ENCODE data around the gene PIGC. TPM values are rescaled to one million over a fixed set of nuclear protein-coding genes. Genes with fewer than 3 reads are reported as not detected.

Gene PIGC
- total RNA-seq, 1 experiment from 2014 or later: 17.5 TPM

GRCh38 chr1:172478485-172478884, 34.6 kb upstream of the PIGC start:
- H2BK120ac ChIP-seq (ENCODE audit: low read depth, low read length, poor library complexity, severe bottlenecking): no peak overlapping the region
- H2BK5ac ChIP-seq (ENCODE audit: insufficient read length, low read length): no peak overlapping the region
- H4K8ac ChIP-seq (replicated peaks; ENCODE audit: insufficient read length, low read depth, low read length): no peak overlapping the region
- Mint-ChIP-seq H3K27ac (no peak overlapping the region), H3K4me1 (peaks cover 6 to 7% of the 10 kb centered on the region in 2 experiments; a peak in 3 of 4 replicates), H3K4me3 (no peak overlapping the region), H3K9me3 (no peaks in the 10 kb centered on the region), H3K36me3 (ENCODE audit: insufficient read depth in 1 of 3, low read depth in 3 of 3) (no peaks in the 10 kb centered on the region), H3K27me3 (ENCODE audit: low read depth) (no peaks in the 10 kb centered on the region)
- no peaks in the 10 kb centered on the region for H3K23me2 ChIP-seq (ENCODE audit: insufficient read length, low read depth, low read length, poor library complexity, severe bottlenecking)
- DNase-seq: no peak
- H3K18ac ChIP-seq (ENCODE audit: insufficient read length, low read depth, low read length): no peak overlapping the region
- H2AK5ac ChIP-seq (ENCODE audit: insufficient read length, low read length): no peak overlapping the region
- H3K23ac ChIP-seq (ENCODE audit: insufficient read length, low read depth, low read length): no peak overlapping the region
- no peak overlapping the region for H3K9ac ChIP-seq (ENCODE audit: extremely low read depth, insufficient read length, low read length)
- no peak overlapping the region for H4K5ac ChIP-seq (ENCODE audit: insufficient read length, low read depth, low read length)
- H3K56ac ChIP-seq (ENCODE audit: insufficient read length, low read depth, low read length): no peak overlapping the region
- no peaks in the 10 kb centered on the region for H3K79me2 ChIP-seq (ENCODE audit: insufficient read depth, low read length)
- no peak overlapping the region for H3T11ph ChIP-seq (ENCODE audit: low read length)
- no peak overlapping the region for H2BK20ac ChIP-seq (ENCODE audit: low read depth, low read length, poor library complexity, severe bottlenecking)
- H2AFZ ChIP-seq (ENCODE audit: low read length): no peak overlapping the region
- H3K79me1 ChIP-seq (ENCODE audit: insufficient read depth, low read depth, low read length, poor library complexity, severe bottlenecking): no peaks in the 10 kb centered on the region
- no peak overlapping the region for H4K91ac ChIP-seq (ENCODE audit: insufficient read length, low read depth, low read length)
- H3K9me3 ChIP-seq (ENCODE audit: control insufficient read depth, low read depth, low read length): no peaks in the 10 kb centered on the region
- H3K27ac ChIP-seq (ENCODE audit: insufficient read length, low read depth, low read length): no peak overlapping the region
- no peak overlapping the region for H3K4ac ChIP-seq (ENCODE audit: low read depth, low read length)
- H3K4me1 ChIP-seq (ENCODE audit: insufficient read depth, low read length): no peaks in the 10 kb centered on the region; the same call in 1 of the 2 replicates
- H2BK15ac ChIP-seq (ENCODE audit: low read depth, low read length): no peak overlapping the region
- H2BK12ac ChIP-seq (ENCODE audit: insufficient read length, low read depth, low read length): no peak overlapping the region
- no peaks in the 10 kb centered on the region for H3K27me3 ChIP-seq (ENCODE audit: insufficient read depth, low read length)
- no peak overlapping the region for H3K14ac ChIP-seq (ENCODE audit: insufficient read depth, low read length)
- no peaks in the 10 kb centered on the region for H4K20me1 ChIP-seq (ENCODE audit: control insufficient read depth, insufficient read depth, insufficient read length)
- H3K4me2 ChIP-seq (ENCODE audit: insufficient read depth, insufficient read length, low read length): no peak overlapping the region
- TF ChIP-seq CTCF (conservative IDR thresholded peaks at IDR 0.05): no peak

Measured in H9 (cell line).